ENCODE measurements around the gene FADD. TPM values are rescaled to one million over a fixed set of nuclear protein-coding genes. Genes with fewer than 3 reads are reported as not detected.

FADD gene
- polyA plus RNA-seq, 3 donors, result 5.4 to 9.5 (median 7.7) TPM

- no peak overlapping the region for H3K4me3 ChIP-seq (replicated peaks in 1 of 3; ENCODE audit: low read depth in 2 of 3, low read length in 3 of 3)
- Mint-ChIP-seq H3K4me3 (no peak overlapping the region), H3K27ac (no peak overlapping the region), H3K27me3 (ENCODE audit: low read depth in 3 of 3) (peaks cover 0 to 4% (median 3%) of the 10 kb centered on the region in 3 donors), H3K36me3 (no peaks in the 10 kb centered on the region), H3K4me1 (no peaks in the 10 kb centered on the region), H3K9me3 (peaks cover 0 to 3% (median 0%) of the 10 kb centered on the region in 7 donors)
- TF ChIP-seq CTCF (IDR thresholded peaks at IDR 0.05), result no peak
- WGBS (ENCODE audit: insufficient coverage), result 87% methylated on average over 20 of the region's 24 CpGs
- no peaks in the 10 kb centered on the region for H3K36me3 ChIP-seq (replicated peaks in 1 of 2; ENCODE audit: control insufficient read depth in 1 of 2, insufficient read depth in 2 of 2, low read length in 2 of 2)
- H3K27me3 ChIP-seq (ENCODE audit: control insufficient read depth in 2 of 2, insufficient read depth in 2 of 2, low read length in 2 of 2), result no peaks in the 10 kb centered on the region
- no peaks in the 10 kb centered on the region for H3K9me3 ChIP-seq (replicated peaks in 1 of 2; ENCODE audit: control insufficient read depth in 1 of 2, insufficient read depth in 1 of 2, low read length in 2 of 2)
- H3K27ac ChIP-seq (ENCODE audit: low read depth in 1 of 2, low read length in 2 of 2), result no peak overlapping the region
- H3K9ac ChIP-seq (ENCODE audit: insufficient read depth, low read length, poor library complexity, severe bottlenecking), result no peak overlapping the region
- H2AFZ ChIP-seq (ENCODE audit: insufficient read depth, low read depth, low read length, poor library complexity, severe bottlenecking), result no peak overlapping the region
- intact Hi-C loops (cut with micrococcal nuclease), result no loop called here
- H3K4me2 ChIP-seq (replicated peaks; ENCODE audit: extremely low read depth, low read length, poor library complexity, severe bottlenecking), result no peak overlapping the region
- no peaks in the 10 kb centered on the region for H3K79me2 ChIP-seq (ENCODE audit: insufficient read depth, low read length)
- no peaks in the 10 kb centered on the region for H3K4me1 ChIP-seq (ENCODE audit: control insufficient read depth in 1 of 2, insufficient read depth in 2 of 2, low read length in 2 of 2)
- DNase-seq, result no peak
- H4K20me1 ChIP-seq (ENCODE audit: insufficient read depth, low read length), result no peaks in the 10 kb centered on the region
These were observed 43.2 kb upstream of the FADD start for GRCh38 chr11:70159627-70160570.

GRCh38 chr11:70161043-70161625 lies 42.0 kb upstream of the FADD start:
- Histone ChIP-seq H2AFZ (ENCODE audit: insufficient read depth, low read depth, low read length, poor library complexity, severe bottlenecking) (no peak overlapping the region), H3K4me2 (replicated peaks; ENCODE audit: extremely low read depth, low read length, poor library complexity, severe bottlenecking) (no peak overlapping the region), H3K27ac (ENCODE audit: low read depth in 1 of 2, low read length in 2 of 2) (no peak overlapping the region), H3K79me2 (ENCODE audit: insufficient read depth, low read length) (no peaks in the 10 kb centered on the region), H4K20me1 (ENCODE audit: insufficient read depth, low read length) (no peaks in the 10 kb centered on the region), H3K36me3 (replicated peaks in 1 of 2; ENCODE audit: control insufficient read depth in 1 of 2, insufficient read depth in 2 of 2, low read length in 2 of 2) (no peaks in the 10 kb centered on the region), H3K4me1 (ENCODE audit: control insufficient read depth in 1 of 2, insufficient read depth in 2 of 2, low read length in 2 of 2) (no peaks in the 10 kb centered on the region), H3K9me3 (replicated peaks in 1 of 2; ENCODE audit: control insufficient read depth in 1 of 2, insufficient read depth in 1 of 2, low read length in 2 of 2) (no peaks in the 10 kb centered on the region), H3K4me3 (replicated peaks in 1 of 3; ENCODE audit: low read depth in 2 of 3, low read length in 3 of 3) (no peak overlapping the region), H3K9ac (ENCODE audit: insufficient read depth, low read length, poor library complexity, severe bottlenecking) (no peak overlapping the region), H3K27me3 (ENCODE audit: control insufficient read depth in 2 of 2, insufficient read depth in 2 of 2, low read length in 2 of 2) (no peaks in the 10 kb centered on the region)
- no peak for TF ChIP-seq CTCF (IDR thresholded peaks at IDR 0.05)
- no peaks in the 10 kb centered on the region for H3K4me1 Mint-ChIP-seq
- intact Hi-C loops (cut with micrococcal nuclease), result no loop called here
- peaks cover 0 to 5% (median 1%) of the 10 kb centered on the region in 3 donors for H3K27me3 Mint-ChIP-seq (ENCODE audit: low read depth in 3 of 3)
- 90% methylated on average over 13 of the region's 17 CpGs for WGBS (ENCODE audit: insufficient coverage)
- H3K4me3 Mint-ChIP-seq, result no peak overlapping the region
- no peaks in the 10 kb centered on the region for H3K36me3 Mint-ChIP-seq
- DNase-seq, result no peak
- H3K27ac Mint-ChIP-seq, result no peak overlapping the region
- H3K9me3 Mint-ChIP-seq, result peaks cover 0 to 3% (median 0%) of the 10 kb centered on the region in 7 donors
